Endothelial cell of umbilical vein (primary cell): ENCODE measurements around the gene SH3PXD2A. TPM values are rescaled to one million over a fixed set of nuclear protein-coding genes. Genes with fewer than 3 reads are reported as not detected.

Experiments
- BruUV-seq: library from RNA; stranded (reverse); fragments of 400-500 nt; replicated peaks from 2 replicates; lab custom pipeline; 2021; lab: Mats Ljungman, UMichigan
- CTCF ChIA-PET: fragments of 300-600, 350-600 bp; sonication (Branson Sonifier 250); formaldehyde crosslinking; loops from one replicate; lab custom pipeline; 2021; ENCODE audit warnings: antibody characterized with exemption, inconsistent platforms; lab: Charles Lee
- POLR2A ChIA-PET: fragments of 300-600, 350-600 bp; sonication (Branson Sonifier 250); formaldehyde crosslinking; loops from one replicate; lab custom pipeline; 2021; ENCODE audit warnings: antibody characterized with exemption, inconsistent platforms; lab: Charles Lee
- DNase-seq: peaks from one replicate; pipeline ENCODE4 v3.0.0-alpha.2; 2011; ENCODE audit warnings: low read depth, low spot score
- FAIRE-seq: peaks from 2 replicates; lab custom pipeline; 2011; peaks lifted over from hg19 to GRCh38; lab: Jason Lieb, UNC
- H2AFZ ChIP-seq: 2 replicates; pipeline ENCODE4 v1.6.0; 2012; ENCODE audit warnings: low read depth, low read length, control low read depth, inconsistent platforms
- H3K27ac ChIP-seq: 2 replicates; pipeline ENCODE4 v1.5.1; 2011; ENCODE audit warnings: low read depth, mild to moderate bottlenecking, control low read depth, low read length, moderate library complexity; ENCODE audit not compliant: insufficient read depth
- H3K27me3 ChIP-seq, 2 experiments: 2 replicates each; pipeline versions ENCODE4 v1.6.0 to v1.6.1; 2011; ENCODE audit warnings: low read length in 2 of 2, mixed read lengths in 1 of 2; ENCODE audit not compliant: control insufficient read depth in 2 of 2, insufficient read depth in 2 of 2
- H3K36me3 ChIP-seq, 2 experiments: 2 replicates in 1 of 2; 3 replicates in 1 of 2; pipeline ENCODE4 v1.5.1; 2011; ENCODE audit warnings: low read length in 2 of 2, mild to moderate bottlenecking in 1 of 2, moderate library complexity in 1 of 2; ENCODE audit not compliant: control insufficient read depth in 2 of 2, insufficient read depth in 2 of 2; ENCODE audit errors: extremely low read depth in 1 of 2
- H3K4me1 ChIP-seq: 3 replicates; pipeline ENCODE4 v1.5.1; 2011; ENCODE audit warnings: mild to moderate bottlenecking, low read length; ENCODE audit not compliant: control insufficient read depth, insufficient read depth; ENCODE audit errors: extremely low read depth
- H3K4me2 ChIP-seq: 2 replicates; pipeline ENCODE4 v1.6.1; 2011; ENCODE audit warnings: low read length, control low read depth, mixed read lengths; ENCODE audit not compliant: insufficient read depth
- H3K4me3 ChIP-seq, 3 experiments: fragments of 200-600 bp in 1 of 3; sonication (generic), shearing (Covaris generic) in 1 of 3; replicated peaks in 1 of 3; 2 replicates each; pipeline ENCODE4 v1.5.1; 2011 to 2016; ENCODE audit warnings: control low read depth in 3 of 3, low read length in 3 of 3, mild to moderate bottlenecking in 2 of 3, inconsistent platforms in 1 of 3, low read depth in 1 of 3, moderate library complexity in 1 of 3; ENCODE audit not compliant: insufficient read depth in 1 of 3
- H3K79me2 ChIP-seq: 2 replicates; pipeline ENCODE4 v1.6.0; 2012; ENCODE audit warnings: low read length, inconsistent platforms; ENCODE audit not compliant: control insufficient read depth, insufficient read depth
- H3K9ac ChIP-seq: replicated peaks from 2 replicates; pipeline ENCODE3; 2011; ENCODE audit warnings: low read length, control low read depth; ENCODE audit not compliant: insufficient read depth; ENCODE audit errors: extremely low read depth
- H3K9me1 ChIP-seq: replicated peaks from 3 replicates; pipeline ENCODE4 v1.6.0; 2011; ENCODE audit warnings: mild to moderate bottlenecking, low read length; ENCODE audit not compliant: control insufficient read depth, insufficient read depth; ENCODE audit errors: extremely low read depth
- H3K9me3 ChIP-seq: replicated peaks from 2 replicates; pipeline ENCODE4 v1.5.1; 2012; ENCODE audit warnings: low read length, inconsistent platforms; ENCODE audit not compliant: control insufficient read depth, insufficient read depth
- H4K20me1 ChIP-seq: replicated peaks from 2 replicates; pipeline ENCODE3; 2011; ENCODE audit warnings: mild to moderate bottlenecking, low read length; ENCODE audit not compliant: control insufficient read depth, insufficient read depth; ENCODE audit errors: extremely low read depth
- CTCF ChIP-seq, 2 donors: IDR thresholded peaks; 1 replicate in 1 of 2; 2 replicates in 1 of 2; pipeline ENCODE4 v1.5.1; 2011; ENCODE audit warnings: low read length in 2 of 2, mild to moderate bottlenecking in 2 of 2, moderate library complexity in 2 of 2, control low read depth in 1 of 2, inconsistent platforms in 1 of 2, low read depth in 1 of 2; ENCODE audit not compliant: insufficient read depth in 1 of 2; ENCODE audit errors: extremely low read depth in 1 of 2
- EZH2 ChIP-seq: IDR thresholded peaks from 2 replicates; pipeline ENCODE4 v1.6.1; 2012; ENCODE audit warnings: borderline replicate concordance, low read depth, mild to moderate bottlenecking, moderate library complexity, low read length, inconsistent platforms; ENCODE audit not compliant: severe bottlenecking
- FOS ChIP-seq: IDR thresholded peaks from 2 replicates; pipeline ENCODE4 v1.6.1; 2011; ENCODE audit warnings: mild to moderate bottlenecking, low read length, moderate library complexity, borderline replicate concordance; ENCODE audit not compliant: insufficient read depth
- GATA2 ChIP-seq: IDR thresholded peaks from 2 replicates; pipeline ENCODE4 v1.7.0; 2011; ENCODE audit warnings: low read depth, mild to moderate bottlenecking, moderate library complexity, mixed read lengths, low read length; ENCODE audit not compliant: insufficient read length, insufficient read depth
- JUN ChIP-seq: IDR thresholded peaks from 2 replicates; pipeline ENCODE4 v1.6.1; 2011; ENCODE audit warnings: borderline replicate concordance, low read depth; ENCODE audit not compliant: insufficient read length, insufficient read depth
- MAX ChIP-seq: IDR thresholded peaks from 2 replicates; pipeline ENCODE4 v1.6.1; 2011; ENCODE audit not compliant: insufficient read depth, insufficient read length
- MYC ChIP-seq: IDR thresholded peaks from one replicate; pipeline ENCODE4 v1.6.1; 2011; ENCODE audit warnings: mild to moderate bottlenecking, low read depth, low read length
- POLR2A ChIP-seq: IDR thresholded peaks from 2 replicates; pipeline ENCODE4 v1.6.1; 2012; ENCODE audit warnings: low read depth, mild to moderate bottlenecking, control low read depth, low read length
- POLR2AphosphoS5 ChIP-seq: IDR thresholded peaks from 2 replicates; pipeline ENCODE4 v1.6.1; 2012; ENCODE audit warnings: low read depth, mild to moderate bottlenecking, control low read depth, low read length, moderate library complexity; ENCODE audit not compliant: insufficient read depth
- dilution Hi-C: fragments of 300-500 bp; cut with MboI; formaldehyde crosslinking; loops from one replicate; pipeline ENCODE4 v1.15.0; 2019; ENCODE audit warnings: low sequenced_read_pairs; ENCODE audit not compliant: extremely low pct_ligation_motif_present
- intact Hi-C: fragments of 100-400 bp; cut with micrococcal nuclease; formaldehyde crosslinking; loops from one replicate; pipeline ENCODE4 v1.10.0; 2022
- polyA plus RNA-seq, 4 experiments: library from polyadenylated mRNA; depleted of rRNA in 3 of 4; stranded (reverse) in 3 of 4; unstranded in 1 of 4; fragments of >200 nt; gene quantifications; 2 replicates each; pipeline versions ENCODE4 v1.2.1 to v1.2.3, GENCODE V29; 2011 to 2012; ENCODE audit warnings: missing spikeins in 1 of 4
- total RNA-seq: library from RNA; stranded (reverse); gene quantifications from 2 replicates; pipeline ENCODE4 v1.2.3, GENCODE V29; 2021

Gene SH3PXD2A
- total and polyA plus RNA-seq, 2 donors (not counting 3 experiments of a cell fraction or from before 2014, with no cell fraction given), result 1.4 to 5.1 TPM

GRCh38 chr10:103648636-103649532 lies 206.5 kb downstream of the SH3PXD2A start:
- Histone ChIP-seq H3K4me3 (no peak overlapping the region), H3K79me2 (no peaks in the 10 kb centered on the region), H2AFZ (no peak overlapping the region), H3K4me1 (peaks cover 7% of the 10 kb centered on the region), H3K36me3 (no peaks in the 10 kb centered on the region), H3K27ac (no peak overlapping the region), H3K27me3 (no peaks in the 10 kb centered on the region), H3K9ac (no peak overlapping the region), H3K4me2 (no peak overlapping the region), H3K9me1 (no peaks in the 10 kb centered on the region), H4K20me1 (no peaks in the 10 kb centered on the region), H3K9me3 (no peaks in the 10 kb centered on the region)
- POLR2A ChIA-PET, result no interaction called here
- FAIRE-seq, result no peak
- no TSS peak for BruUV-seq
- no peak for TF ChIP-seq FOS
- TF ChIP-seq MYC, result no peak
- TF ChIP-seq POLR2A, result no peak
- no peak for TF ChIP-seq POLR2AphosphoS5
- no peak for TF ChIP-seq JUN
- no peak for TF ChIP-seq CTCF (IDR thresholded peaks at IDR 0.05; ENCODE audit: extremely low read depth in 1 of 2, insufficient read depth in 1 of 2, low read depth in 1 of 2, low read length in 2 of 2)
- no peak for TF ChIP-seq GATA2
- TF ChIP-seq EZH2, result no peak
- no peak for TF ChIP-seq MAX
- dilution Hi-C loops (no loop called here), intact Hi-C loops (no loop called here)
- DNase-seq, result no peak
- CTCF ChIA-PET, result interaction anchor here (1.1 to 1.3 kb wide), 2 partner anchors 11 to 38 kb away, joined by 4 read pairs; no protein-coding TSS in a partner anchor
